Retinal pigment epithelial cell (primary cell): Measurements from ENCODE around the gene PTPRT.
"Not testable (repeated sequence)": the region's sequence is repeated elsewhere in the genome, so short reads cannot be mapped to it uniquely, and the experiment has no call there.

Experiments
- DNase-seq: peaks from one replicate; pipeline ENCODE4 v3.0.0-alpha.2; 2010; ENCODE audit warnings: low read depth
- H3K4me3 ChIP-seq: 2 replicates; pipeline ENCODE4 v1.5.1; 2011; ENCODE audit warnings: mild to moderate bottlenecking, low read length, control low read depth, moderate library complexity
- TF ChIP-seq, protein P1 (sequence below): conservative IDR thresholded peaks from 2 replicates; pipeline ENCODE4 v1.5.1; 2011; ENCODE audit warnings: low read depth, low read length, control low read depth, inconsistent platforms

PTPRT gene

DNA sequence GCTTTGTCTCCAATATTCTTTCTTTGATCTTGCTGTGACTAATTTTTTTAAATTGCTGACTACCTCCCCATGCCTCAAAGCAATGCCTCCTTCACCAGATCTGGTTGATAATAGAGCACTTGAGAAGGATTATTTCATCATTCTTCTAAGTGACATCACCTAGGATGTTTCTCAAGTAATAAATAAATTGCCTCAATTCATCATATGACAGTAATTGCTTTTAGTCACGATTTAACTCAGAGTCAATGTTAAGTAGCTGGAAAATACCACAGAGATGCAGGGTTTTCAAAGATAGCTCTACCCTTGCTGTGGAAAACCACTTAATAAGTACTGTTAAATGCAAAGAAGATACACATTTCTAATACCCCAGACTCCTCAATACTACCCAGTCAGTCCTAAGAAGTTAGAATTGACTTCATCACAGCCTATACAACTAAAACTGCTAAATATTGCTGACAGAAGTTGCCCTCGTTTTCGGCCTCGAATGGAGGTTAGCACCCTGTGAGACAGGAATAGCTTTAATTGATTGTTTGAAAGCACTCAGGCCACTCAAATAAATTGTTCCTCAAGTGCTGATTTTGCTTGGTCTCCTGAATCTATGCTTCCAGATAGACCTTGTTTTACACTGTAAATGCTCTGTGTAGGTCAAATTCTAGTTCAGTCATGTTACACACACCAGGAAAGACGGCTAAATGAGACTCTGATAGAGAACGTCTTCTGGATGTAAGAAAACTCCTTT lies 931.0 kb downstream of the PTPRT start:
- DNase-seq: no peak
- TF ChIP-seq, protein P1, sequence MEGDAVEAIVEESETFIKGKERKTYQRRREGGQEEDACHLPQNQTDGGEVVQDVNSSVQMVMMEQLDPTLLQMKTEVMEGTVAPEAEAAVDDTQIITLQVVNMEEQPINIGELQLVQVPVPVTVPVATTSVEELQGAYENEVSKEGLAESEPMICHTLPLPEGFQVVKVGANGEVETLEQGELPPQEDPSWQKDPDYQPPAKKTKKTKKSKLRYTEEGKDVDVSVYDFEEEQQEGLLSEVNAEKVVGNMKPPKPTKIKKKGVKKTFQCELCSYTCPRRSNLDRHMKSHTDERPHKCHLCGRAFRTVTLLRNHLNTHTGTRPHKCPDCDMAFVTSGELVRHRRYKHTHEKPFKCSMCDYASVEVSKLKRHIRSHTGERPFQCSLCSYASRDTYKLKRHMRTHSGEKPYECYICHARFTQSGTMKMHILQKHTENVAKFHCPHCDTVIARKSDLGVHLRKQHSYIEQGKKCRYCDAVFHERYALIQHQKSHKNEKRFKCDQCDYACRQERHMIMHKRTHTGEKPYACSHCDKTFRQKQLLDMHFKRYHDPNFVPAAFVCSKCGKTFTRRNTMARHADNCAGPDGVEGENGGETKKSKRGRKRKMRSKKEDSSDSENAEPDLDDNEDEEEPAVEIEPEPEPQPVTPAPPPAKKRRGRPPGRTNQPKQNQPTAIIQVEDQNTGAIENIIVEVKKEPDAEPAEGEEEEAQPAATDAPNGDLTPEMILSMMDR: no peak
- no peak overlapping the region for H3K4me3 ChIP-seq

DNA sequence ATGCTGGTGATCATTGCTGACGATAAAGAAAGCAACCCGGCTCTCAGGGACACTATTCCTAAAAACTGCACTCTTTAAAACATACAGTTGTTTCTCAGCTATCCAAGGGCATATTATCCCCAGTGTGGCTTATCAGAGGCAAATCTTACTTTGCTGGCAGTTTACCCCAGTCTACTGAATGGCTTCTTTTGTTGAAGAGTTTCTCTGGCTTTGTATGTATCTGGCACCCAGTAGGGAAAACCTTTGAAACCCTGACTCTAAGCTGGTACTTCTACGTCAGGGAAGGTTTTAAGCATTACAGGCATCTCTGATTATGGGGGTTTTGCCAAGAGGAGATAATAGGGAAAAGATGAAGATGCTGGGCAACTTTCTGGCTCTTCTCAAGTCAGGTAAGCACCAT lies 933.9 kb downstream of the PTPRT start:
- TF ChIP-seq, protein P1: no peak
- no peak overlapping the region for H3K4me3 ChIP-seq

DNA sequence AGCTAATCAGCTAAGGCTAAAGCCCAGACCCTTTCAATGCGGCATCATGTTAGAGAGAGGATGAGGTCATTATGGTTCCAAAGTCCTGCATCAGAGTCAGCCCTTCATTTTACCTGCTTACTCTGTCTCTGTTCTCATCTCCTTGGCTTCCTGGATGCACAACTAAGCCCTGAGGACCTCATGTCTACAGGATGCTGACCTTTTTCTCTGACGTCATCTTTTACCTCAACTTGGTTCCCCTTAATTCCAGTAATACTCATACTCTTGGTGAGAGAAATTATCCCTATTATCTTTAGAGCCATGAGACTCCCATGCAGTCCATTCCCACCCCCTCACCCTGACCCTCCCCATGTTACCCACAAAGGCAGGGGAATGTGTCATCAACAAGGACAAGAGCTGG lies 935.0 kb downstream of the PTPRT start:
- TF ChIP-seq, protein P1: no peak
- no peak for DNase-seq
- no peak overlapping the region for H3K4me3 ChIP-seq

More for the DNA sequence above, 933.9 kb downstream of the PTPRT start:
- no peak for DNase-seq

DNA sequence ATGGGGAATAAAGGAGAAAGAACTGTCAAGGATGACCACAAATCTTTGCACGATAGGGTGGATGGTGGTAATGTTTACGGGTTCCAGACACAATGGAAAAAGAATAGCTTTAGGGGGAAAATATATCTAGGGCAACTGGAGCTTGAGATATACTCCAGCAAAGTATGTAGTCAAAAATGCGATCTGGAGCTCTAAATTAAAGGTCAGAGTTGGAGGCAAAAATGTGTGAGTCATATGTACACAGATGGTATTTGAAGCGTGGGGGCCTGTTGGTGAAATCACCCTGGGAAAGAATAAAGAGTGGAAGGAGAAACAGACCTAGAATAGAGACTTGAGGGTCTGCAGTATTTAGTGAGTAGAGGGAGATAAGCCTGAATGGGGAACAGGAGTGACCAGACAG lies 937.6 kb downstream of the PTPRT start:
- TF ChIP-seq, protein P1: no peak
- no peak for DNase-seq
- H3K4me3 ChIP-seq: no peak overlapping the region

DNA sequence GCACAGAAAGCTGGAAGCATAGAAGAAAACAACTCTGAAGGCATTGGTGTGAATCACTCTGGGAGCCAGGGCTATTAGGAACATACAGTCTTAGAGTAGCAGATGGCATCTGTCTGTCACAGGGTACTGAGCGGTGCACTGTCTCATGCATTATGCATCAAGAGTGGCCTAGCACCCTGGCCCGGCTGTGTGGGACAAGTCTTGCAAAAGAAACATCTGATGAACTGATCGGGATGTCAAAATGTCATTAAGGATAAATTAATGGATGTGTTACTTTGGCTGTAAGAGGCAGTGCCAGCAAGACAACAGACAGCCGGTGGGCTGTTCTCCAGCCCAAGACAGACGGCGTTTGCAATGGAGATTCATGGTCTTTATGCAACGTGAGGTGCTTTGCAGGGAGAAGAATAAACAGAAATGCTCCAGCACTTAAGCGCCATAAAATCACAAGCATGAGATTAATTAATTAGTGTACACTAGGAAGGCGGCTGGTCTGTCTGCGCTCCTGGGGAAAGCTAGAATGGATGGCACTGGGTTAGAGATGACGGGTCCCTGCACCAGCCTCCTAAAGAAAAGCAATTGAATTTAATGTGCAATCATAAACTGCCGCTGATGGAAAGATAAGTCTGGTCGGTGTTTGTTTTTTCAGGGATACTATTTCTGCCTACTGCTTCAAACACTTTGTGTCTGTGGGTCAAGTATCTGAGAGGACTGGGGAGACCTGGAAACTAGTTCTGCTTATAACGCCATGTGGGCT lies 970.9 kb downstream of the PTPRT start:
- DNase-seq: no peak
- TF ChIP-seq, protein P1: no peak
- H3K4me3 ChIP-seq: no peak overlapping the region

DNA sequence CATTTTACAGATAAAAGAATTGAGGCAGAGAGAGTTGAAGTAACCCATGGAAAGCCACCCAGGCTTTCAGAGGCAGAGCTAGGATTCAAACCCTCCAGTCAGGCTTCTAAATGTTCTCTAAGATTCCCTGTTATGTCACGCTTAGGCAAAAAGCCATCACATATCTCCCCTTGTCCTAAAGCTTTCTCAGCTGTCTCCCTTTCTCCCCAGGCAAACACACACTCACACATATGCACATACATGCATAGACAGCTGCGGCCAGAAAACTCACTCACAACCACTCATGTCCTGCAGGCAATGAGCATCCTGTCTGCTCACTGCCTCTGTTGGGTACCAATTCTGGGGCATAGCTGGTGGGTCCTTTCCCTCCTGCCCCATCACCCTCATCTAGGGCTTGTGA lies 975.6 kb downstream of the PTPRT start:
- DNase-seq: no peak
- TF ChIP-seq, protein P1: no peak
- no peak overlapping the region for H3K4me3 ChIP-seq

DNA sequence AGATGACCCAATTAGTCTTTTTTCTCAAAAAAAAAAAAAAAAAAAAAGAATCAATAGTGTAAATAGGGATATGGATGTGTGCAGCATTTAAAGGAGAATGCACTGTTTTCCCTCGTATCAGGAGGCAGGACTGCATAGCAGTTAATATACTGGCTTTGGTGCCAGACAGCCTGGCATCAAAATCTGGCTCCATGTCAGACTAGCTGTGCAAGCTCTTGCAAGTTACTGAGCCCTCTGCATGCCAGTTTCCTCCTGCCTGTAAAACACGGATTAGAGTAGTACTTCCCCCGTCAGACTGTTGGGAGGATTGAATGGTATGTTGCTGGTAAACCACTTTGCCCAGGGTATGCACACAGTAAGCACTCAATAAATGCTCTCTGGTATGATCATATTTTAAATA lies 977.3 kb downstream of the PTPRT start:
- no peak overlapping the region for H3K4me3 ChIP-seq
- no peak for DNase-seq
- TF ChIP-seq, protein P1: no peak

DNA sequence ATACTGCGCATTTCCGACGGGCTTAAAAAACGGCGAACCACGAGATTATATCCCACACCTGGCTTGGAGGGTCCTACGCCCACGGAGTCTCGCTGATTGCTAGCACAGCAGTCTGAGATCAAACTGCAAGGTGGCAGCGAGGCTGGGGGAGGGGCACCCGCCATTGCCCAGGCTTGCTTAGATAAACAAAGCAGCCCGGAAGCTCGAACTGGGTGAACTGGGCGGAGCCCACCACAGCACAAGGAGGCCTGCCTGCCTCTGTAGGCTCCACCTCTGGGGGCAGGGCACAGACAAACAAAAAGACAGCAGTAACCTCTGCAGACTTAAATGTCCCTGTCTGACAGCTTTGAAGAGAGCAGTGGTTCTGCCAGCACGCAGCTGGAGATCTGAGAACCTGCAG lies 983.1 kb downstream of the PTPRT start:
- not testable (repeated sequence) for H3K4me3 ChIP-seq, DNase-seq
